H1 (cell line): ENCODE measurements around the gene HIPK2. TPM values are rescaled to one million over a fixed set of nuclear protein-coding genes. Genes with fewer than 3 reads are reported as not detected.

Source experiments
- CEBPB ChIP-seq: IDR thresholded peaks from 2 replicates; pipeline ENCODE4 v1.6.1; 2012; ENCODE audit warnings: low read depth, low read length
- SP2 ChIP-seq: IDR thresholded peaks from 2 replicates; pipeline ENCODE4 v1.6.1; 2012; ENCODE audit warnings: mild to moderate bottlenecking, low read length, inconsistent platforms
- TAF1 ChIP-seq: IDR thresholded peaks from 2 replicates; pipeline ENCODE4 v1.6.1; 2011; ENCODE audit warnings: mild to moderate bottlenecking, low read depth, low read length
- polyA plus RNA-seq, 7 experiments: library from polyadenylated mRNA; depleted of rRNA in 3 of 7; stranded (reverse) in 5 of 7; unstranded in 2 of 7; fragments of >200 nt in 5 of 7; fragments of 200-250 nt in 2 of 7; gene quantifications; 1 replicate in 5 of 7; 2 replicates in 1 of 7; 4 replicates in 1 of 7; pipeline versions ENCODE4 v1.2.1 to v1.2.3, GENCODE V29; 2011 to 2013; ENCODE audit warnings: missing spikeins in 2 of 7, mixed read lengths in 2 of 7
- total RNA-seq: library from RNA; stranded (reverse); fragmentation: NEBNext Ultra II Directional; extraction: Animal tissue kit (Norgen Biotek cat#: 25700); gene quantifications from 2 replicates; pipeline ENCODE4 v1.2.1, GENCODE V29; 2021
- TF ChIP-seq, protein P1 (sequence below), 3 experiments: IDR thresholded peaks; 1 replicate in 2 of 3; 2 replicates in 1 of 3; pipeline versions ENCODE4 v1.5.1 to v1.6.1; 2011; ENCODE audit warnings: low read length in 3 of 3, mild to moderate bottlenecking in 3 of 3, inconsistent platforms in 2 of 3, low read depth in 1 of 3, moderate library complexity in 1 of 3; ENCODE audit not compliant: insufficient read depth in 1 of 3; ENCODE audit errors: control extremely low read depth in 1 of 3

The HIPK2 gene
- total and polyA plus RNA-seq, 2 of the 8 experiments (the other 6 are each of a cell fraction or from before 2014, with no cell fraction given) = 8.3 to 24.3 TPM

DNA sequence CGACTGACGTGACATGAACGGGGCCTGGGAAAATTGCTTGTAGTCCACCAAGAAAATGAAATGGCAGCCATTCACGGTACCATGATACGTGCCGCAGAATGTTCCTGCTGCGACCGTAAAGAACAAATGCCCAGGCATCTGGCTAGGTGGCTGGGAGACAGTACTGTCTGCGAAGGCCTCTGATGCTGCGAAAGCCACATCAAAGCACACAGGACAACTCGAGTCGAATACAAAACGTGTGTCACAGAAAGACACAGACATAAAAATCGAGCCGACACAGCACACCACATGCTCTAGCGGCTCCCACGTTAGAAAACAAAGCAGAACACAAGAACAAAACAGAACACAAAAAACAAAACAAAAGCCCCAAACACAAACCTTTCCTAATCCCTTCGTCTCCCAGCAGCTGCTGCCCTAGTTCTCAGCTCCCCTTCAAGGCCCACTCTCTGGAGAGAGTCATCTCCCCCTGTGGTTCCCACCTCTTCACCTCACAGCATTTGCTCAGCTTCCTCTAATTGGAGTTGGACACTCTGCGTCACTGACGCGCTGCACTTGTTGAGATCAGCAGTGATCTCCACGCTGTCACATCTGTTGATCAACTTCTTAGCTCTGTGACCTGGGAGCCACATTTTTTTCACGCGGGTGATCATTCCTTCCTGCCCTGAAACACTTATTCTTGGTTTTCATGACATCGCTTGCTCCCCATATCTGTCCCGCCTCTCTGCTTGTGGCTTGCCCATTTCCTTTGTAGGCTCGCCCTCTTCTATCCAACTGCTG, 142.1 kb downstream of the HIPK2 start (continued):
- TF ChIP-seq TAF1 (no peak), CEBPB (no peak), SP2 (no peak)
- TF ChIP-seq, protein P1, sequence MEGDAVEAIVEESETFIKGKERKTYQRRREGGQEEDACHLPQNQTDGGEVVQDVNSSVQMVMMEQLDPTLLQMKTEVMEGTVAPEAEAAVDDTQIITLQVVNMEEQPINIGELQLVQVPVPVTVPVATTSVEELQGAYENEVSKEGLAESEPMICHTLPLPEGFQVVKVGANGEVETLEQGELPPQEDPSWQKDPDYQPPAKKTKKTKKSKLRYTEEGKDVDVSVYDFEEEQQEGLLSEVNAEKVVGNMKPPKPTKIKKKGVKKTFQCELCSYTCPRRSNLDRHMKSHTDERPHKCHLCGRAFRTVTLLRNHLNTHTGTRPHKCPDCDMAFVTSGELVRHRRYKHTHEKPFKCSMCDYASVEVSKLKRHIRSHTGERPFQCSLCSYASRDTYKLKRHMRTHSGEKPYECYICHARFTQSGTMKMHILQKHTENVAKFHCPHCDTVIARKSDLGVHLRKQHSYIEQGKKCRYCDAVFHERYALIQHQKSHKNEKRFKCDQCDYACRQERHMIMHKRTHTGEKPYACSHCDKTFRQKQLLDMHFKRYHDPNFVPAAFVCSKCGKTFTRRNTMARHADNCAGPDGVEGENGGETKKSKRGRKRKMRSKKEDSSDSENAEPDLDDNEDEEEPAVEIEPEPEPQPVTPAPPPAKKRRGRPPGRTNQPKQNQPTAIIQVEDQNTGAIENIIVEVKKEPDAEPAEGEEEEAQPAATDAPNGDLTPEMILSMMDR (IDR thresholded peaks at IDR 0.05; ENCODE audit: control extremely low read depth in 1 of 3, insufficient read depth in 1 of 3, low read depth in 1 of 3, low read length in 3 of 3) = no peak
